HG03469 (cell line): Measurements from ENCODE around the gene CNR2.
"Not testable (repeated sequence)": the region's sequence is repeated elsewhere in the genome, so short reads cannot be mapped to it uniquely, and the experiment has no call there.

ENCODE experiments used
- ATAC-seq: cut with Tn5 transposase; IDR thresholded peaks from one replicate; pipeline ENCODE4 v1.9.1; 2021; ENCODE audit warnings: mild to moderate bottlenecking, moderate library complexity, moderate number of reproducible peaks; ENCODE audit not compliant: unreplicated experiment

CNR2 gene

DNA sequence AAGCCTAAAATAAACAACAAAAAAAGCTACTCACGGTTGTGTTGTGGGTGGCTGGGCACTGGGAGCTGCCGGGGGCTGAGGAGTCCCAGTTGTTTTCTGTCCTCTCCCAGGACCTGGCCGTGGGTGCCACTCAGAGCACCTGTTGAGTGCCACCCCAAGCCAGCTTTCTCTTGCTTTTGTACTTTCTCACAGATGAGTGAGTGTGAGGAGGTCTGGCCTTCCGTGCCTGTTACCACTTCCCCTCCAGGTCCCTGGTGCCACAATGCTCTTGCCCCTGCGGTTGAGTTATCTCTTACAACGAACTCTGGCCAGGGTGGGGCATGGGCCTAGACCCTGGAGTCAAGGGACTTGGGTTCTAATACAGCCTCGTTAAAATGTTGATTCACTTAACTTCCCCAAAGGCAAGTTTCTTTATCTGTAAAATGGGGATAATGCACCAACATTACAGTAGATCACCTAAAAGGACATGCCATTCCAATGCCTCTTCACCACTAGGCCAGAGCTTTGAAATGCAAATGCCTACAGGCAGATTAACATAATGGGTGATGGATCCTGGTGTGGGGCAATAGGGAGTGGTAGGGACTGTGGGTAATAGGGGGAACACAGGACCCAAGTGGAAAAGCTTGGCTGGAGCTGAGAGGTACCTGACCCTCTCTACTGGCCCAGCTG lies at the start of gene CNR2:
TSS of gene CNR2 (minus strand) at position 151 of the 669 bp plus-strand sequence. CDS start 37,745 bp downstream, outside the sequence.
- no peak for ATAC-seq

- ATAC-seq, result no peak
Measured at GRCh38 chr1:23960291-23961020, 47.3 kb upstream of the CNR2 start.

- ATAC-seq, result peak; percentile 34
Measured at GRCh38 chr1:23959461-23960290, 46.5 kb upstream of the CNR2 start, which contains the start of gene PNRC2. TSS of gene PNRC2 (plus strand) at chr1:23959828. CDS start at chr1:23961458, 1,630 bp downstream.

- peak; percentile 33 for ATAC-seq
Measured at GRCh38 chr1:23958810-23959460, 45.8 kb upstream of the CNR2 start.

DNA sequence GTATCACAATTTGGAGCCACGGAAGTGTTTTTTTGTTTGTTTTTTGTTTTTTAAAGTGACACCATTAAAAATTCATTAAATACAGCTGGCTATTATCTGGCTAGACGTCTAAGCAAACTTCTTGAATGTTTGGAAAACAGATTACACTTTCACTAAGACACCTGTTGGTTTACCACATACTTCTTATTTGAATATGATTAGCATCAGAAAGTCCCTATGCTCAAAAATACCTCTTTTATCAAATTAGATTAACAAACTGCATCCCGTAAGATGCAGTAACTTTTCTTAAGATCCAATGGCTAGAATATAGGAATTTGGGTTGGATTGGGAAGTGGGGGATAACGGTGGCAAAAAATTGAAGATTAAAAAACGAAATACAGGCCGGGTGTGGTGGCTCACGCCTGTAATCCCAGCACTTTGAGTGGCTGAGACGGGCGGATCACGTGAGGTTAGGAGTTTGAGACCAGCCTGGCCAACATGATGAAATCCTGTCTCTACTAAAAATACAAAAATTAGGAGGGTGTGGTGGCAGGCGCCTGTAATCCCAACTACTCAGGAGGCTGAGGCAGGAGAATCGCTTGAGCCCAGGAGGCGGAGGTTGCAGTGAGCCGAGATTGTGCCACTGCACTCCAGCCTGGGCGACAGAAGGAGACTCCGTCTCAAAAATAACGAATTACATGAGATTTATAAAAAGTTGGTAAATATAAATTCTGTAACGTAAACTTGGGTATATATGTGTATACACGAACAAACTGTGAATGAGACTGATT lies 45.1 kb upstream of the CNR2 start:
- not testable (repeated sequence) for ATAC-seq

DNA sequence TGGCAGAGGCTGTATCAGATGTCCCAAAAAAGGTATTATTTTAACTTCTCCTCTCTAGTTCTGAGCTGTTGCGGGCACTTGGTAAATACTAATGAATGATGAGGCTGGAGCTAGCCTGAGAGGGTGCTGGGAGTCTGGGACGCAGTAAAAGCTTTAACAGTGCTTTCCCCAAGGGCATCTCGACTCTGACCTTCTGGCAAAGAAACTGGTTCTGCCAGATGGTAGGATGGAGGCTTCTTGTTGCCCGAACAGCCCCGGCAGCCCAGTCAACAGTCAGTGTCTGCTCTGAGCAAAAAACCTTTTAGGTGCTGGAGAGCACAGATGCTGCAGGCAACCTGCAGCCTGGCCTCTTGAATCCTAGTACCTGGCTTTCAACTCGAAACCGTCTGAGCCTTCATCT lies 43.9 kb upstream of the CNR2 start:
- no peak for ATAC-seq

- no peak for ATAC-seq
Measured at GRCh38 chr1:23953020-23953419, 39.9 kb upstream of the CNR2 start.

DNA sequence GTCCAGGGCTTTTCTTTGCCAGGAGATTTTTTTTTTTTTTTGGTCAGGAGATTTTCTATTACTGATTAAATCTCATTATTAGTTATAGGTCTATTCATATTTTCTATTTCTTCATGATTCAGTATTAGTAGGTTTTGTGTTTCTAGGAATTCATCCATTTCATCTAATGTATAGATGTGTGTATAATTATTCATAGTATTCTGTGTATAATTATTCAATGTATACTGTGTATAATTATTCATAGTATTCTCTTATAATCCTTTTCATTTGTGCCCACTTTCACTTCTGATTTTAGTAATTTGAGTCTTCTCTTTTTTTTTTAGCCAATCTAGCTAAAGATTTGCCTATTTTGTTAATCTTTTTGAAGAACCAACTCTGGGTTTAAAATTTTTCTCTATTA lies 34.2 kb upstream of the CNR2 start:
- no peak for ATAC-seq

DNA sequence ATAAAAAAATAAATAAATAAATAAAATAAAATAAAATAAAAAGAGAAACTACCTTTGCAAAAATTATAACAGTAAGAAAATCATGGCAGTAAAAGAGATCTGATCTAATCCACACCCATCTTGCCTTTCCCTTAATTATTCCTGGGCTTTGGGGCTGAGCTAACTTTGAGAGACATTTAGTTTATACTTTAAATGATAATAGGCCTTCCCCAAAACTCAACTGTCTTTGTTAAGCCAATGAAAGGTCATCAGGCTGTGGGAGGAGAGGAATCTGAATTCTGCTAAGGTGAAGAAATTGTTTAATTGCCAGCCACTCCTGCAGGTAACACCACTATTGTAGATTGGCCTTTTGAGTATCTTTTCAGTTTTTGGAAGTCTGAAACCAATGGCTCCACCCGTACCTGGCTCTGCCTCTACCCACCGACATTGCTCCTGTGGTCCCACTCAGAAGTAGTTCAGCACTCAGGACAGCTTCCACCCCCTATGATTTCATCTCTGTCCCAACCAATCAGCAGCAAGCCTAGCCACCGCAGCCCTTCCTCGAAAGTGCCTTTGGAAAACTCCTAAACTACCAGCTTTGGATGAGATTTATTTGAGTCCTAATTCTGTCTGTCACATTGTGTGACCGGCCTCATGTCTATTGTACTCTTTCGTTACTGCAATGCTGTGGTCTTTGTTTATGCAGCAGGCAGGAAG lies 23.5 kb upstream of the CNR2 start:
- ATAC-seq, result no peak

DNA sequence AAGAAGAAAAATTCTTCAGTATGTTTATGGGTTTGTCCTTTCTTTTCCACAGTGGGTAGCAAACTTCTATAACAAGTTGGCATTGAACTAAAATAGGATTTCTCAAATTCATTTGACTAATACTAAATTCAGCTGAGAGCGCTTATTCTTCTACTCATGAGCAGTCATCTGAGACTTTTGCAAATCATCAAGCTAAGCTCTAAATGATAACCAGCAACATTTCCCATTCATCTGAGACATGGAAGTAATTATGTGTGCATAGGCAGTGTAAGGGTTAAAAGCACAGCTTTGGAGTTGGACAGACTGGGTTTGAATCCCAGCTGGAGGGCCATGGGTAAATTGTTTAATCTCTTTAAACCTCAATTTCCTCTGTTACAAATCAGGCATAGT lies 18.3 kb upstream of the CNR2 start:
- no peak for ATAC-seq

DNA sequence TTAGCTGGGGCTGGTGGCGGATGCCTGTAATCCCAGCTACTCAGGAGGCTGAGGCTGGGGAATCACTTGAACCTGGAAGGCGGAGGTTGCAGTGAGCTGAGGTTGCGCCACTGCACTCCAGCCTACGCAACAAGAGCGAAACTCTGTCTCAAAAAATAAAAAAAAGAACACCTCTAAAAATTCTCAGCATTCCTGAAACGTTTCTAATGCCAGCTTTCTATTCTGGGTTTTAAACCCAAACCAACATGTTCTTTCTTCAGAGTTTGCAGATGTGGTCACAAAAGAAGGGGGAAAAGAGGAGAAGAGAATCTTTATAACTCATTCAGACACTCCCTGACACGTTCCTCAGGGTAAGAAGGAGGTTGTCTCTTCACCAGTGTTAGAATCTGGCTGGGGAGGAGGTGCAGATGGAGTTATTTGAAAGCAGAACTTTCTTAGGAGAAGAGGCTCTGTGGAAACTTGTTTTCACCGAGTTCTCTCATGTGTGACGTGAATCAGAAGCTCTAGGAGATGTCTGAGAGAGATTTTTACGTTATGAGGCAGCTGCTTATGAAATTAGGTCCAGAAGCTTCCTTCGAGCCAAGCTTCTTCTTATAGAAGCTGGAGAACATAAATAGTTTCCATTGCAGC lies 17.8 kb upstream of the CNR2 start:
- ATAC-seq, result no peak

DNA sequence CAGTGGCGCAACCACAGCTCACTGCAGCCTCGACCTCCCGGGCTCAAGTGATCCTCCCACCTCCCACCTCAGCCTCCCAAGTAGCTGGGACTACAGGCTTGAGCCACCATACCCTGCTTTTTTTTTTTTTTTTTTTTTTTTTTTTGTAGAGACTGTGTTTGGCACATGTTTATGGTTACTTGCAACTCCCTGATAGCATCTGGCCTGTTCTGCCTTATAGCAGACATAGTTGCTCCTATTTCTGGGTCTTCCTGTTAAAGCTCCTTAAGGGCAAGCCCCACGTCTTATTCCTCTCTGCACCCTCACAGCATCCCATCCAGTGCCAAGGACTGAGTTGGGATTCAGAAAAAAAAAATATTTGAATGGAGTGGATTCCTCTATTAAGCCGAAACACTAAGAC lies 17.1 kb upstream of the CNR2 start:
- ATAC-seq, result no peak

DNA sequence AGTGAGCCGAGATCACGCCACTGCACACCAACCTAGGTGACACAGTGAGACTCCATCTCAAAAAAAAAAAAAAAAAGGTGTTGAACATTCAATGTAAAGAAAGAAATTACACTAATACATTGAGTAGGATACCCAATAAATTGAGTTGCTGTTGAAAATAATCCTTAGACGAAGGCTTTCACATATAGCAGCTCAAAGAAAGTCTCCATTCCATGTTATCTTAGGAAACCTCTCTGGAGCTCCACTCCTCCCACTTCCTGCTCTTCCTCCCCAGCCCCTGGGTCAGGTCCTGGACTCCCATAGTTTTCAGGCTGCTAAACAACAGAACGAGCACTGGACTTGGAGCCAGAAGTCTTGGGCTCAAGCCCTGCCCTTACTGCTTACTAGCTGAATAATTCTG lies 15.6 kb upstream of the CNR2 start:
- ATAC-seq, result no peak

- ATAC-seq, result no peak
Measured at GRCh38 chr1:23927097-23927496, 13.9 kb upstream of the CNR2 start.

GRCh38 chr1:23925279-23925678 lies 12.1 kb upstream of the CNR2 start:
- ATAC-seq, result no peak

DNA sequence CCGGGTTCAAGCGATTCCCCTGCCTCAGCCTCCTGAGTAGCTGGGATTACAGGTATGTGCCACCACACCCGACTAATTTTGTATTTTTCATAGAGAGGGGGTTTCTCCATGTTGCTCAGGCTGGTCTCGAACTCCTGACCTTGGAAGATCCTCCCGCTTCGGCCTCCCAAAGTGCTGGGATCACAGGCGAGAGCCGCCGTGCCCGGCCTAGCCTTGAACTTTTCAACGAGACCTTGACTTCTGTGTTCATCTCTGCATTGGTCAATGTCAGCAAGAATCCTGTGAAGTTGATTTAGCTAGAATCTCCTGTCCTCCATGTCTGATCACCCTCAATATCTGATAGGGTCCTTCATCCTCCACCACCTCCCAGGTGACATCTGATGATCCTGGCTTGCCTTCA lies 11.4 kb upstream of the CNR2 start:
- no peak for ATAC-seq

GRCh38 chr1:23923592-23924499 lies 10.7 kb upstream of the CNR2 start:
- no peak for ATAC-seq

DNA sequence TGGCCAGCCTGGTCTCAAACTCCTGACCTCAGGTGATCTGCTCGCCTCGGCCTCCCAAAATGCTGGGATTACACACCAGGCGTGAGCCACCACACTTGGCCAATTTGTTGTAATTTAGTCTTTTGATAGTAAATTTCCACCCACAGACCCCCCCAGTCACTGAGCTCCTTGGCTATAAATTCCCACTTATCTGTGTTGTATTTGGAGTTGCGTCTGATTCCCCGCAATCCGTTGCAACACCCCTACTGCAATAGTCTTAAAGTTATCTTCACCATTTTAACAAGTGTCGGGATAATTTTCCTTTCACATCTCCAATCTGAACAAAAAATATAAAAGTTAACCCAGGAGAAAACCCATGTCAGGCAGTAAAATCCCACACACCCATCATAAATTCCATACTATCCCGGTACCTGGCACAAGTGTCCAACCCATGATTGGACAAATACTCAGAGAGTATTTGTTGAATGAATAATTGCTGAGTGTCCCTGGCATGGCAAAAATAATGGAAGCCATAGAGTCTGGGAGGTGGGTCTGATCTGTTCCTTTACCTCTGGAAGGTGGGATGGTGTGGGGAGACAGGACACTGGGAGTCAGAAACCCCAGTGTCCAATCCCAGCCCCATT lies 9.3 kb upstream of the CNR2 start:
- ATAC-seq, result no peak
